Progenitor cell of endocrine pancreas (in vitro differentiated cells): ENCODE measurements around the gene TMEM184B. TPM values are rescaled to one million over a fixed set of nuclear protein-coding genes. Genes with fewer than 3 reads are reported as not detected.

ENCODE experiments used
- DNase-seq: peaks from one replicate; pipeline ENCODE4 v3.0.0; 2021; ENCODE audit warnings: low spot score; ENCODE audit not compliant: unreplicated experiment
- H3K27ac Mint-ChIP-seq: 2 replicates; pipeline ENCODE4 v1.8.0; 2021; ENCODE audit warnings: mild to moderate bottlenecking, moderate library complexity, mixed read lengths
- H3K27me3 Mint-ChIP-seq: 2 replicates; pipeline ENCODE4 v1.8.0; 2021; ENCODE audit warnings: mixed read lengths
- H3K36me3 Mint-ChIP-seq: 2 replicates; pipeline ENCODE4 v1.8.0; 2022; ENCODE audit warnings: mixed read lengths; ENCODE audit not compliant: insufficient read depth
- H3K4me1 Mint-ChIP-seq: 2 replicates; pipeline ENCODE4 v1.8.0; 2021; ENCODE audit warnings: low read depth, mixed read lengths
- H3K4me3 Mint-ChIP-seq: 2 replicates; pipeline ENCODE4 v1.8.0; 2021; ENCODE audit warnings: low read depth, mild to moderate bottlenecking, moderate library complexity, mixed read lengths
- H3K9me3 Mint-ChIP-seq: 2 replicates; pipeline ENCODE4 v1.8.0; 2021; ENCODE audit warnings: low read depth, mixed read lengths
- total RNA-seq: library from RNA; stranded (reverse); gene quantifications from 2 replicates; pipeline ENCODE4 v1.2.1, GENCODE V29; 2021
- TF ChIP-seq, protein P1 (sequence below): fragments of 200-600 bp; sonication (generic); IDR thresholded peaks from one replicate; pipeline ENCODE4 v1.5.0; 2021; ENCODE audit warnings: antibody characterized with exemption, mild to moderate bottlenecking; ENCODE audit not compliant: unreplicated experiment

The TMEM184B gene
- total RNA-seq, 1 donor from 2014 or later: 71.7 TPM

DNA sequence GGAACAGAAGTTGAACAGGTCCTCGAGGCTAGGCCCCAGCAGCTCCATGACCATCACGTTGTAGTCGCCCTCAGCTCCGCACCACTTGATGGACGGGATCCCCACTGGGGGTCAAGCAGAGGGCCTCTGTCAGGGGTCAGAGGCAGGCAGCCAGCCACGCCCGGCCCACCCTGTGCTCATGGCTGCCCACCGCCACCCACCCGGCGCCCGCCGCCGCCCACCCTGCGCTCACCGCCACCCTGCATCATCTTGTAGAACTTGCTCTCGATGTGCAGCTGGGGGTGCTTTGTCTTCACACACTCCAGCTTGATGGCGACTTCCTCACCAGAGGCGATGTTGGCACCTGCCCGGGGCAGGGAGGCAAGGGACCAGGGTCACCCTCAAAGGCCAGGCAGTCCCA is 30.1 kb upstream of the TMEM184B start:
- peaks cover 26% of the 10 kb centered on the region for H3K36me3 Mint-ChIP-seq
- no peaks in the 10 kb centered on the region for H3K9me3 Mint-ChIP-seq
- H3K27ac Mint-ChIP-seq: no peak overlapping the region
- no peak for DNase-seq
- H3K4me1 Mint-ChIP-seq: peaks cover 10% of the 10 kb centered on the region
- TF ChIP-seq, protein P1, sequence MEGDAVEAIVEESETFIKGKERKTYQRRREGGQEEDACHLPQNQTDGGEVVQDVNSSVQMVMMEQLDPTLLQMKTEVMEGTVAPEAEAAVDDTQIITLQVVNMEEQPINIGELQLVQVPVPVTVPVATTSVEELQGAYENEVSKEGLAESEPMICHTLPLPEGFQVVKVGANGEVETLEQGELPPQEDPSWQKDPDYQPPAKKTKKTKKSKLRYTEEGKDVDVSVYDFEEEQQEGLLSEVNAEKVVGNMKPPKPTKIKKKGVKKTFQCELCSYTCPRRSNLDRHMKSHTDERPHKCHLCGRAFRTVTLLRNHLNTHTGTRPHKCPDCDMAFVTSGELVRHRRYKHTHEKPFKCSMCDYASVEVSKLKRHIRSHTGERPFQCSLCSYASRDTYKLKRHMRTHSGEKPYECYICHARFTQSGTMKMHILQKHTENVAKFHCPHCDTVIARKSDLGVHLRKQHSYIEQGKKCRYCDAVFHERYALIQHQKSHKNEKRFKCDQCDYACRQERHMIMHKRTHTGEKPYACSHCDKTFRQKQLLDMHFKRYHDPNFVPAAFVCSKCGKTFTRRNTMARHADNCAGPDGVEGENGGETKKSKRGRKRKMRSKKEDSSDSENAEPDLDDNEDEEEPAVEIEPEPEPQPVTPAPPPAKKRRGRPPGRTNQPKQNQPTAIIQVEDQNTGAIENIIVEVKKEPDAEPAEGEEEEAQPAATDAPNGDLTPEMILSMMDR: no peak
- no peaks in the 10 kb centered on the region for H3K27me3 Mint-ChIP-seq
- no peak overlapping the region for H3K4me3 Mint-ChIP-seq

DNA sequence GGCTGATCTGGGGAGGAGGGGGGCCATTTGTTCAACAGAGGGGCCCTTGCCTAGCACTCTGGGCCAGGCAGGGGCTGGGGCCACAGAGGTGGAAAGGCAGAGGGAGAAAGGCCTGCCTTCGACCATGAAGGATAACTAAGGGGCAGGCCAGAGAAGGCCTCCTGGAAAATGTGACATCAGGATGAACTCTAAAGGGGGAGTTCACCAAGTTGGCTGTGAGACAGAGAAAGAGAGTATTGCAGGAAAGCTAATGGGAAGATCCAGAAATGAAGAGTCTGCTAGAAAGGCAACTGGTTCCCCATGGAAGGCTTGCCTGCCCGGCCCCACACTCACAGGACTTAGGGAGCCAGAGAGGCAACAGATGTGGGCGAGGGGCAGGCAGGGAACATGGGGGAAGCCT is 28.1 kb upstream of the TMEM184B start:
- Mint-ChIP-seq H3K4me3 (no peak overlapping the region), H3K27me3 (no peaks in the 10 kb centered on the region), H3K9me3 (no peaks in the 10 kb centered on the region), H3K27ac (peak overlapping the region; percentile 84), H3K4me1 (peaks cover 7% of the 10 kb centered on the region), H3K36me3 (peaks cover 28% of the 10 kb centered on the region)
- DNase-seq: no peak
- TF ChIP-seq, protein P1: no peak

DNA sequence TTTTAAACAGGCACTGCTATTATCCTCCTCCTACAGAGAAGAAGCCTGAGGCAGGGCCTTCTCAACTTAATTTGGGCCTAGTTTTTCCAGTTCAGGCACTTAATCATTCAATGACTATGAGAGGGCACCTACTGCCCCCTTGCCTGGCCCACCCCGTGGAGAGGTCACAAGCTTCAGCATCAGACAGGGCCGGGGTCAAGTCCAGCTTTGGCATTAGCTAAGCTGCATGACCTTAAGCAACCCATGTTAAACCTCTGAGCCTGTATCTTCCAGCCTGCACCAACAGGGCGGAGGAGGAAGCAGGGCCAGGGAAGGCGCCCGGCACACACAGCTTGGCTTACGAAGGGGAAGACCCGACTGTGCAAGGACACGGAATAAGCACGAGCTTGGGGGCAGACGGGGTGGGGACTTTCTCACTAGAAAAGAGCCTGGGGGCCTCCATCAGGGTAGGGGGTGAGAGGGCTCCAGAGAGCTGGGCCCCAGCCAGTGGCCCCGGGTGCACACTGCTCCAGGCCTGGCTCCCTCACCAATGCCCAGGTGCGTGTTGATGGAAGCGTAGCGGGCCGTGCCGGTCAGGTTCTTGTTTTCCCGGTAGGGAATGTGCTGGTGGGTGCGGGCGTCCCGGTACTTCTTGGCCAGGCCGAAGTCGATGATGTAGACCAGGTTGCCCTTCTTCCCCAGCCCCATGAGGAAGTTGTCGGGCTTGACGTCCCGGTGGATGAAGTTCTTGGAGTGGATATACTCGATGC is 27.6 kb upstream of the TMEM184B start:
- no peaks in the 10 kb centered on the region for H3K9me3 Mint-ChIP-seq
- TF ChIP-seq, protein P1: no peak
- H3K4me3 Mint-ChIP-seq: no peak overlapping the region
- H3K36me3 Mint-ChIP-seq: peaks cover 28% of the 10 kb centered on the region
- H3K27ac Mint-ChIP-seq: peak overlapping the region; percentile 84
- peaks cover 1% of the 10 kb centered on the region for H3K4me1 Mint-ChIP-seq
- no peaks in the 10 kb centered on the region for H3K27me3 Mint-ChIP-seq
- DNase-seq: no peak

DNA sequence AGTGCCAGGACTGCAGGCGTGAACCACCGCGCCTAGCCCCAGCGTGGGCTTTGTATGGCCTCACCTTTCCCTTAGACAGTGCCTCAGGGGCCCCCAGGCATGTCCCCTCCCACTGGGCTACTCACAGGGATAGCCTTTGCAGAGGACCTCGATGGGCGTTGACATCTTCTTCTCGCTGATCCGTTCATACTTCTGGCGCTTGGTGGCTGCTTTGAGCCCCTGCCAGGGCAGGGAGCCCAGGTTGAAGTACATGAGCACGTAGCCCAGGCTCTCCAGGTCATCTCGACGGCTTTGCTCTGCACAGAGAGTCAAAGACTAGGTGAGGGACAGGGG is 26.9 kb upstream of the TMEM184B start:
- H3K9me3 Mint-ChIP-seq: no peaks in the 10 kb centered on the region
- H3K4me3 Mint-ChIP-seq: no peak overlapping the region
- H3K27ac Mint-ChIP-seq: no peak overlapping the region
- DNase-seq: no peak
- peaks cover 27% of the 10 kb centered on the region for H3K36me3 Mint-ChIP-seq
- TF ChIP-seq, protein P1: no peak
- H3K27me3 Mint-ChIP-seq: no peaks in the 10 kb centered on the region
- H3K4me1 Mint-ChIP-seq: no peaks in the 10 kb centered on the region

DNA sequence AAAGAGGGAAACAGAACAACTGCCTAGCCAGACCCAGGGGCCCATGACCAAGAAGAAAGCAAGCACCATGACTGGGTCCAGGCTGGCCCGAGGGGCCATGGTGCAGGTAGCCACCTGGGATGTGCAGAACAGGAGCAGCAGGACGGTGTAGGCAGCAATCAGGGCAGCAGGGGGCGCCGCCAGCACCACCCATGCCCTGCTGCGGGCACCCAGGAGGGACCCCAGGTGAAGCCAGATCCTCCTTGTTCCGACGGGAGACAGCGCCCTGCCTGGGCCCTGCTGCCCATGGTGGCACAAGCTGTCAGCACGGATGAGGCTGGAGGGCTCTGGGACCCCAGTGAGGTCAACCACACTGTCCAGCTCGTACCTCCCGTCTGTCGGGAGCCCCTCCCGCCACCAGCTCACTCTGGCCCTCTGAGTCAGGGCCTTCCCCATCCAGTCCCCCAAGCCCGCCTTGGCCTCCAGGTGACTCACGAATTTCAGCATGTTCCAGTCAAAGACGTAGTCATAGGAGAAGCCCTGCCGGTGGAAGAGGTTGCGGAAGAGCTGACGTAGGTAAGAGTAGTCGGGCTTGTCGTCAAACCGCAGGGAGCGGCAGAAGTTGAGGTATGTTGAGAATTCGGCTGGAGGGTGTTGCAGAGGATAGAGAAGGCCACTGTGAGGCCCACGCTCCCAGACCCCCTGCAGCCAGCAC is 25.6 kb upstream of the TMEM184B start:
- Mint-ChIP-seq H3K27me3 (no peaks in the 10 kb centered on the region), H3K4me3 (no peak overlapping the region), H3K9me3 (no peaks in the 10 kb centered on the region), H3K27ac (no peak overlapping the region), H3K4me1 (no peaks in the 10 kb centered on the region), H3K36me3 (peaks cover 22% of the 10 kb centered on the region)
- peak; percentile 28 for DNase-seq
- TF ChIP-seq, protein P1: peak; percentile 50
